GM19023 (cell line): ENCODE results near the gene STARD6.
"Not testable (repeated sequence)": the region's sequence is repeated elsewhere in the genome, so short reads cannot be mapped to it uniquely, and the experiment has no call there.

Experiments
- ATAC-seq: cut with Tn5 transposase; IDR thresholded peaks from one replicate; pipeline ENCODE4 v1.9.1; 2021; ENCODE audit warnings: mild to moderate bottlenecking, moderate library complexity; ENCODE audit not compliant: unreplicated experiment

STARD6 gene, protein sequence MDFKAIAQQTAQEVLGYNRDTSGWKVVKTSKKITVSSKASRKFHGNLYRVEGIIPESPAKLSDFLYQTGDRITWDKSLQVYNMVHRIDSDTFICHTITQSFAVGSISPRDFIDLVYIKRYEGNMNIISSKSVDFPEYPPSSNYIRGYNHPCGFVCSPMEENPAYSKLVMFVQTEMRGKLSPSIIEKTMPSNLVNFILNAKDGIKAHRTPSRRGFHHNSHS

DNA sequence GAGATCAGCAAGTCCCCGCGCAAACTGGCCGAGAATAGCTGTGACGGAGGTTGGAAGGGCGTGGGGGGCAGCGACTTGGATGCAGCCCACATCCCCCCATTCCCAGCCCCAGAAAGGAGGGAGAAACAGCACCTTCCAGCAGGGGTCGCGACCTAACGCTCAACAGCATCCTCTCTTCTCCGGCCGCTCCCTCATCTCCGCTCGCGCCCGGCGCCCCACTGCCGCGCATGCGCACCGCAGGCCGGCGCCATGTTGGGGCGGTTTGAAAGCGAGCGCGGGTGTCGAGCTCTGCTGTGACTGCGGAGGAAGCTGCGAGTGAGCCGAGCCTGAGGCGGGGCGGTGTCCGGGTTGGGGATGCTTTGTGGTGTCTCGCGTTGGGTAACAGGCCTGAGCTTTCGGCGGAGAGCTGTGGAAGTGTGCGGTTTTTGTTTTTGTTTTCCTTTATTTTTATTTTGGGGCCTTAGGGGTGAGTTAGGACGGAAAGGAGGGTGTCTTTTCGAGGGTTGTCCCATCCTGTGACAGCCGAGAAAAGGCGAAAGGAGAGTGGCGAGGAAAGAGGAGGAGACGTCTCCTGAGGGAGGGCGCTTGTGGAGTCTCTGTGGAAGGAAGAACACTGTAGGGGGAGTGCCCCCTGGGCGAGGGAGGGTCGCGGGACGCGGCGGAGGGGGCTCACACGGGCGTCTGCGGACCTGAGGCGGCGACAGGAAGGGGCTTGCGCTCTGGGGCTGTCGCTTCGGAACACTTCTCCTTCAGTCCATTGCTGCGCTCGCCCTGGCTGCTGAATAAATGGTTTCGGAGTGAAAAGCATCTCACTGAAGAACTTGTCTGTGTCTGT is at the start of gene STARD6, which contains the start of gene C18orf54:
Gene STARD6 (minus strand): TSS at position 199 of the 835 bp plus-strand sequence. CDS start 3,285 bp downstream, outside the sequence.
Gene C18orf54 (plus strand): TSS at position 247 of the 835 bp plus-strand sequence. CDS start 2,667 bp downstream, outside the sequence.
- peak; percentile 93 for ATAC-seq

- ATAC-seq: no peak
Measured at GRCh38 chr18:54405290-54405689, 47.6 kb upstream of the STARD6 start.

DNA sequence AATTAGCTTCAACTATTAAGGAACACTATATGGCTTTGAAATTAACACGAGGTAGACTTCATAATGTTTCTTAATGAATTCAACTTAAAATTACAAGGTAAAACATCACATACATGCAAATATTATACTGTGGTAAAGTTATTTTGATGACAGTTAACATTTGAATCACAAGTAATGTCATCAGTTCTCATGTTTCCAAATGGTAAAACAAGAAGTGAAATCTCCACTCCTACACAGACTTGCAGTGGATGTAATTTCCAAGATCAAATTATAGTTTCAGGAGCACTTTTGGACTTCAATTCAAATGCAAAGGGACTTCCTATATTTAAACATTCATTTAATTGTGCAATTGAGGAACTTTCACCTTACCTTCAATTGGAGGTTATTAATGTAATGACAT is 39.1 kb upstream of the STARD6 start:
- ATAC-seq: no peak

GRCh38 chr18:54393648-54394294 is 36.1 kb upstream of the STARD6 start:
- ATAC-seq: no peak

DNA sequence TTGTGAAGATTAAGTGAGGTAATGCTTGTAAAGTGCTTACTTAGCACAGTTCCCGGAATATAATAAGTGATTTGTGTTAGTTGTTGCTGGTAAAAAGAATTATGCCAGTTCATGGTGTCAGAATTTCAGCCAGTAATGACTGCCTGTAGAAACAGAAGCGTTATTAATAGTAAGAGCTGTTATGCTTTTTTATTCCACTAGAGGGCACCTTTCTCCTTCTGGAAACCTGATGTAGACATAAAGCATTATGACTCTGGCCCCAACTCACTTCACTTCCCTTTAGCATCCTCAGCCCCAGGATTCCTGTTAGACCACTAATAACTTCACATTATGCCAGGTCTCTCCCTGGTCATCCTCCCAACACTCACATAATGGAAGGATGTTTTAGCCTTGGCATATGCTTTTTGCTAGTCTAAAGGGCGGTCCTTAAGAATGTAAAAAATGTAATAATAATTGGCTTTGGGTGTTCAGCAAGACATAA is 34.9 kb upstream of the STARD6 start:
- peak; percentile 52 for ATAC-seq

DNA sequence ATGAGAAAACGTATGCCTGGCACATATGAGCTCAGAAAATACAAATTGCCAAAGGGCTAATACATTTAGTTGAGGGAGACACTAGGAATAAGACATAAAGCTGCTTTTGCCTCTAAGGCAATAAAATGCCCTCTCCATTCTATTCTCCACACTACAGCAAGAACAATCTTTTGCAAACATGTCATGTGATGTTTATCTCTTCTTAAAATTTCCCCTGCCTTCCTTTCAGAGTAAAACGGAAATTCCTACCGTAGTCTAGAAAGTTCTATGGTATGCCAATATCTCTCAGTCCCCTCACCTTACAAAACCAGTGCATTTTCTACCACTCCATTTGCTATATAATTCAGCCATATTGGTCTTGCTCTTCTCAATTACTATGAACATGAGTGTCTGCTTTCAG is 33.2 kb upstream of the STARD6 start:
- no peak for ATAC-seq

GRCh38 chr18:54389143-54389505 is 31.5 kb upstream of the STARD6 start:
- ATAC-seq: no peak

- ATAC-seq: peak; percentile 89
Measured at GRCh38 chr18:54388203-54389142, 30.8 kb upstream of the STARD6 start.

DNA sequence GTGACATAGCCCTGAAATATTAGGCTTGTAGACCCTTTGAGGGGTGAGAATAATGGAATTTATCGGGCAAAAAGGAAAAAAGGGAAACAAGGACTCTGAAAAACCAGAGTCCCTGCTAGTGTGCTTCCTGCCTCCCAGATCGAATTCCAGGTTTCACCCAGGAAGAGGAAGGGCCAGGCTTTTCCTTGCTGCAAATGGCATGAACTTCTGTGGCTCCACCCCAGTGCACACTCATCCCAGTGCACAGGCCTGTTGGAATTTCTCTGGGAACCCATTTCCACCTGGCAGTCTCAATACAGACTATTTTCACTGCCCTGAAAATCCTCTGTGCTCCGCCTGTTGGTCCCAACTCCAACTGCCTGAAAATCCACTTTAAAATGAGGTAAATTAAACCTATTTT is 30.0 kb upstream of the STARD6 start:
- ATAC-seq: no peak

- ATAC-seq: not testable (repeated sequence)
Measured at GRCh38 chr18:54386800-54387495, 29.3 kb upstream of the STARD6 start.

DNA sequence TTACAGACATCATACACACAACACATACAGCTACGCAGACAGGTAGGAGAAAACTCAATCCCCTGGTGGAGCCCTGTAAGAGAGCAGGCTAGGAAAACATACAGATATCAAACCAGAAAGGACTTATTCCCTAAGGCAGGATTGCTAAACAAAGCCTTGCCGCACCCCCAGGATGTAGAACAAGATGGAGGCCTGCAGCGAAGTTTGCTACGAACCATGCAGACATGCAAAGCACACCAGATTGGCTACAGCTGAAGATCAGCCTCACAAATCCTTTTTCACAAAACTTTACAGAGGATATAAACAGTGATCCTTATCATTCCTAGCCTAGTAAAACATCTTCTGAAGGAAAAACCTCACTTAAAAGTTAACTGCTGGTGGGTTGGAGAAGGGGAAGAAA is 28.4 kb upstream of the STARD6 start:
- ATAC-seq: no peak

DNA sequence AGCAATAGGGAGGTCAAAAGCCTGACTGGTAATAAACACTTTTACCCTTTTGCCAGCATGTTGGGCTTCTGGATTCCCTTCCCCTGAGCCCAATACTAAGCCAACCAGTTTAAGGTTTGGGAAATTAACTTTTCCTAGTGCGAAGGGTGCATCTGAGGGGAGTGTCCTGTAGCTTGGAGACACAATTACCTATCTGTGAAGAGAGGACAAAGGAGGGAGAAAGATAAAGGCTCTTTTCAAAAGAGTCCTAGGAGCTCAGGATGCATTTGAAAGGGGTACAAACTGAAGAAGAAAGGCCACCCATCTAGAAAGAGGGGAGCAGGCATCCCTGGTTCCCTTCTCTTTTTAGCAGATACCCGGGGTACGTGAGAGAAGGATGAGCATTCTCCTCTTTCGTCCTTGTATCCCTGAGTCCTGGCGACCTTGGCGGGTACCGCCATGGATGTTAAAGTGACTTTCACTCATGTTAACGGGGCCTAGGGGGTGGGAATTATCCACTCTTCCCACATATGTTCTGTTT is 25.1 kb upstream of the STARD6 start:
- ATAC-seq: no peak

DNA sequence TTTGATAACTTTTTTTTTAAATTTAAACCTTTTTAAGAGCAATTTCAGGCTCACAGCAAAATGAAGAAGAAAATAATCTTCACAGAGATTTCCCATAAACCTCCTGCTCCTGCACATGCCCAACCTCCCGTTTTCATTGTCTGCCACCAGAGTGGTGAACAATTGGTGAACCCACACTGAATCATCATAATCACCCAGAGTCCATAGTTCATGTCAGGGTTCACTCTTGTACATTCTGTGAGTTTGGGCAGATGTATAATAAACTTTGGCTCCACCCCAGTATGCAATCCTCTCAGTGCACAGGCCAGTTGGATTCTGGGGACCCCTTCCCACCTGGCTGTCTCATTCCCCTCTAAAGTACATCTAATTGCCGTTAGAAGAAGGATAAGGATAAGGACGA is 24.4 kb upstream of the STARD6 start:
- no peak for ATAC-seq

- no peak for ATAC-seq
Measured at GRCh38 chr18:54381640-54382039, 24.0 kb upstream of the STARD6 start.

GRCh38 chr18:54378057-54378456 is 20.4 kb upstream of the STARD6 start:
- ATAC-seq: no peak

DNA sequence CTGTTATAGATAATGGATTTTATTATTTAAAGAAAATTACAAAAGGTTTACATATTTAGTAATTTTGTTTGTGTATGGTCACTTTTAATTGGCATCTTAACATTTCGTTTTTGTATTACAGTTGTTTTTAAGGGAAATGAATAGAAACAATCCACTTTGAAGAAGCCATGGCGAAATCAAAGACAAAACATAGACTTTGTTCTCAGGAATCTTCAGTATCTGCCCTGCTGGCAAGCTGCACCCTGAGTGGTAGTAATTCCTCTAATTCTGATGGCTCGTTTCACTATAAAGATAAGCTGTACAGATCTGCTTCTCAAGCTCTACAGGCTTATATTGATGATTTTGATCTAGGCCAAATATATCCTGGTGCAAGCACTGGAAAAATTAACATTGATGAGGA is 2.7 kb upstream of the STARD6 start:
- ATAC-seq: no peak

- no peak for ATAC-seq
Measured at GRCh38 chr18:54359233-54359632, 1.6 kb upstream of the STARD6 start.

- peak; percentile 5 for ATAC-seq
Measured at GRCh38 chr18:54358495-54359040, 910 bp upstream of the STARD6 start.

GRCh38 chr18:54357082-54357659 is 487 bp downstream of the STARD6 start:
- peak; percentile 49 for ATAC-seq
